Measurements from ENCODE around the gene C1orf74.

DNA sequence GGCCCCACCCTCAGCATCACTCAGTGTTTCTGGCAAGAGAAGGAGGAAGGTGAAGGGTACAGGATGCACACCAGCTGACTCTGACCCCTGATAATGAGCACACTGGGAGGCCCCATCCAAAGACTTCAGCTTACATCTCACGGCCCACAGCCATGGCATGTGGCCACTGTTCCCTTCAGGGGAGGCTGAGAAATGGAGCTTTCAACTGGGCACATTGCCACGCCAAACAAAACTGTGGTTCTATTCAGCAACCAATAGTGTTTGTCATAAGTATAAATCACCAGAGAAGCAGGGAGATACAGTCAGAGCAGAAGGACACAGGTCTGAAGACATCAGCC, 41.2 kb downstream of the C1orf74 start:
- TF ChIP-seq, protein P1, sequence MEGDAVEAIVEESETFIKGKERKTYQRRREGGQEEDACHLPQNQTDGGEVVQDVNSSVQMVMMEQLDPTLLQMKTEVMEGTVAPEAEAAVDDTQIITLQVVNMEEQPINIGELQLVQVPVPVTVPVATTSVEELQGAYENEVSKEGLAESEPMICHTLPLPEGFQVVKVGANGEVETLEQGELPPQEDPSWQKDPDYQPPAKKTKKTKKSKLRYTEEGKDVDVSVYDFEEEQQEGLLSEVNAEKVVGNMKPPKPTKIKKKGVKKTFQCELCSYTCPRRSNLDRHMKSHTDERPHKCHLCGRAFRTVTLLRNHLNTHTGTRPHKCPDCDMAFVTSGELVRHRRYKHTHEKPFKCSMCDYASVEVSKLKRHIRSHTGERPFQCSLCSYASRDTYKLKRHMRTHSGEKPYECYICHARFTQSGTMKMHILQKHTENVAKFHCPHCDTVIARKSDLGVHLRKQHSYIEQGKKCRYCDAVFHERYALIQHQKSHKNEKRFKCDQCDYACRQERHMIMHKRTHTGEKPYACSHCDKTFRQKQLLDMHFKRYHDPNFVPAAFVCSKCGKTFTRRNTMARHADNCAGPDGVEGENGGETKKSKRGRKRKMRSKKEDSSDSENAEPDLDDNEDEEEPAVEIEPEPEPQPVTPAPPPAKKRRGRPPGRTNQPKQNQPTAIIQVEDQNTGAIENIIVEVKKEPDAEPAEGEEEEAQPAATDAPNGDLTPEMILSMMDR (IDR thresholded peaks at IDR 0.05): no peak
- TF ChIP-seq POLR2A (IDR thresholded peaks at IDR 0.05): no peak
